ENCODE measurements around the gene TM6SF1.

Gene TM6SF1

DNA sequence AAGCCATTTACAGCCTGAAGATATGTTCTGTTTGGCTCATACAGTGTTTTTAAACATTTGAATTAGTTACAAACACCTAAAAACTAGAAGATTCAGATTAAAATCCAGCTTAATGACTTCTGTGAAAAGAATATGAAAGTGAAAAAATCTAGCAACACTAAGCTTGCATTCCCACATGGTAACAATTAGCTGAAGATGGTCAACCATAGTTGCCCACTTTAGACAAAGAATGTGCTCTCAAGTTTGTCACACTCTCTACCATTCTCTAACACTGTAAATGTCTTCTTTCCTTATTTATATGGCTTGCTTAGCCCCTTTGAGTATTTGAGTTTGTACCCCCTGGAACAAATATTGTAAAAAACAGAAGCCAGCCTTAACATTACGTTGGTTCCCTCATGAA, 67.4 kb downstream of the TM6SF1 start:
- DNase-seq (ENCODE audit: low read depth) = no peak

- no peak for DNase-seq (ENCODE audit: low read depth)
Measured at GRCh38 chr15:83178390-83178789, 70.9 kb downstream of the TM6SF1 start.

- no peak for DNase-seq (ENCODE audit: low read depth)
Measured at GRCh38 chr15:83178869-83179325, 71.5 kb downstream of the TM6SF1 start.

- DNase-seq (ENCODE audit: low read depth) = no peak
Measured at GRCh38 chr15:83185561-83185960, 78.1 kb downstream of the TM6SF1 start.

All from stimulated activated CD8-positive, alpha-beta memory T cell treated with anti-CD3 and anti-CD28 coated beads, Interleukin-15, amount 100 ng/mL, for 1 hour (primary cell).